B cell (primary cell): ENCODE measurements around the gene NASP. TPM values are rescaled to one million over a fixed set of nuclear protein-coding genes. Genes with fewer than 3 reads are reported as not detected.
A peak's percentile ranks its signal among the peaks of the same experiment; 100 is the strongest.

Experiments
- ATAC-seq: fragments of 200-7000 bp; cut with Tn5 transposase; one replicate; pipeline ENCODE4 v1.10.0; 2021; ENCODE audit warnings: low read depth, mild to moderate bottlenecking, moderate number of reproducible peaks, moderate library complexity
- CTCF ChIA-PET: fragments of 350-600 bp; sonication (Branson Sonifier 250); formaldehyde crosslinking; loops from one replicate; lab custom pipeline; 2021; ENCODE audit warnings: antibody characterized with exemption, inconsistent platforms; lab: Charles Lee
- POLR2A ChIA-PET: fragments of 350-600 bp; sonication (Branson Sonifier 250); formaldehyde crosslinking; loops from one replicate; lab custom pipeline; 2021; ENCODE audit warnings: antibody characterized with exemption; lab: Charles Lee
- DNase-seq: peaks from one replicate; pipeline ENCODE4 v3.0.0; 2013
- H2AFZ ChIP-seq: 2 replicates; pipeline ENCODE4 v1.6.1; 2012; ENCODE audit warnings: mild to moderate bottlenecking, low read depth, low read length; ENCODE audit not compliant: insufficient read depth, poor library complexity, severe bottlenecking
- H3K27ac ChIP-seq, 2 donors: 1 replicate in 1 of 2; 2 replicates in 1 of 2; pipeline ENCODE4 v1.5.1; 2012 to 2013; ENCODE audit warnings: low read length in 2 of 2, mild to moderate bottlenecking in 2 of 2, moderate library complexity in 1 of 2
- H3K27me3 ChIP-seq, 4 experiments: fragments of 200-600 bp in 1 of 4; sonication (generic) in 1 of 4; replicated peaks in 1 of 4; 1 replicate in 2 of 4; 2 replicates in 2 of 4; pipeline versions ENCODE4 v1.6.1 to v1.7.0; 2013 to 2016; ENCODE audit warnings: low read length in 3 of 4, mild to moderate bottlenecking in 2 of 4, mixed read lengths in 1 of 4, moderate library complexity in 1 of 4; ENCODE audit not compliant: insufficient read depth in 4 of 4, control insufficient read depth in 3 of 4; ENCODE audit errors: control extremely low read depth in 1 of 4
- H3K36me3 ChIP-seq, 2 experiments: replicated peaks in 1 of 2; 1 replicate in 1 of 2; 2 replicates in 1 of 2; pipeline versions ENCODE4 v1.6.1 to v1.7.1; 2013; ENCODE audit warnings: low read length in 1 of 2; ENCODE audit not compliant: insufficient read depth in 2 of 2, control insufficient read depth in 1 of 2; ENCODE audit errors: control extremely low read depth in 1 of 2, extremely low read depth in 1 of 2
- H3K4me1 ChIP-seq, 2 donors: fragments of 200-600 bp in 1 of 2; sonication (generic) in 1 of 2; 1 replicate in 1 of 2; 2 replicates in 1 of 2; pipeline versions ENCODE4 v1.5.1 to v1.6.1; 2013 to 2017; ENCODE audit warnings: low read length in 2 of 2; ENCODE audit not compliant: control insufficient read depth in 2 of 2, insufficient read depth in 2 of 2
- H3K4me2 ChIP-seq: replicated peaks from 2 replicates; pipeline ENCODE3; 2012; ENCODE audit warnings: mild to moderate bottlenecking, low read depth, low read length; ENCODE audit not compliant: poor library complexity, severe bottlenecking
- H3K4me3 ChIP-seq, 5 experiments: fragments of 200-600 bp in 1 of 5; sonication (generic) in 1 of 5; 1 replicate in 3 of 5; 2 replicates in 2 of 5; pipeline versions ENCODE4 v1.5.1 to v1.7.0; 2011 to 2016; ENCODE audit warnings: low read length in 4 of 5, mild to moderate bottlenecking in 4 of 5, low read depth in 2 of 5, control low read depth in 1 of 5, moderate library complexity in 1 of 5; ENCODE audit not compliant: insufficient read depth in 1 of 5; ENCODE audit errors: control extremely low read depth in 1 of 5, extremely low read depth in 1 of 5
- H3K79me2 ChIP-seq: fragments of 200-600 bp; sonication (generic); one replicate; pipeline ENCODE4 v1.6.0; 2016; ENCODE audit warnings: low read length; ENCODE audit not compliant: control insufficient read depth, insufficient read depth
- H3K9ac ChIP-seq: fragments of 200-600 bp; sonication (generic); 2 replicates; pipeline ENCODE4 v1.6.1; 2017; ENCODE audit warnings: mild to moderate bottlenecking, low read length, moderate library complexity
- H3K9me3 ChIP-seq, 3 donors: one replicate each; pipeline versions ENCODE4 v1.6.1 to v1.7.1; 2013; ENCODE audit warnings: low read length in 2 of 3; ENCODE audit not compliant: control insufficient read depth in 2 of 3, insufficient read depth in 1 of 3; ENCODE audit errors: control extremely low read depth in 1 of 3
- H4K20me1 ChIP-seq: 2 replicates; pipeline ENCODE4 v1.6.0; 2012; ENCODE audit warnings: mild to moderate bottlenecking, low read length; ENCODE audit not compliant: insufficient read depth, control insufficient read depth, poor library complexity, severe bottlenecking
- H3K27ac Mint-ChIP-seq: one replicate; pipeline ENCODE4 v1.8.0; 2021; ENCODE audit warnings: mixed read lengths
- H3K27me3 Mint-ChIP-seq: one replicate; pipeline ENCODE4 v1.8.0; 2021; ENCODE audit warnings: mixed read lengths
- H3K4me1 Mint-ChIP-seq: one replicate; pipeline ENCODE4 v1.8.0; 2021; ENCODE audit warnings: mixed read lengths
- H3K4me3 Mint-ChIP-seq: one replicate; pipeline ENCODE4 v1.8.0; 2021; ENCODE audit warnings: mixed read lengths
- H3K9me3 Mint-ChIP-seq: one replicate; pipeline ENCODE4 v1.8.0; 2022; ENCODE audit warnings: mixed read lengths; ENCODE audit not compliant: insufficient read depth
- EZH2 ChIP-seq: IDR thresholded peaks from 2 replicates; pipeline ENCODE4 v1.6.1; 2012; ENCODE audit warnings: borderline replicate concordance, low read depth, mild to moderate bottlenecking, moderate library complexity, low read length; ENCODE audit not compliant: insufficient read depth, poor library complexity, severe bottlenecking
- WGBS: methylation state at CpG from one replicate; pipeline ENCODE4 v1.1.5; 2013; ENCODE audit warnings: missing lambda C conversion rate; ENCODE audit not compliant: insufficient coverage; 5-methylcytosine and 5-hydroxymethylcytosine counted together
- intact Hi-C: fragments of 100-400 bp; cut with micrococcal nuclease; formaldehyde crosslinking; loops from one replicate; pipeline ENCODE4 v1.10.0; 2022
- polyA plus RNA-seq: library from polyadenylated mRNA; depleted of rRNA; stranded (reverse); fragments of >200 nt; gene quantifications from 2 replicates; pipeline ENCODE4 v1.2.3, GENCODE V29; 2012
- total RNA-seq, 2 donors: library from RNA; stranded (reverse); fragments of 120-200 nt in 1 of 2; gene quantifications; 1 replicate in 1 of 2; 2 replicates in 1 of 2; pipeline versions ENCODE4 v1.2.3 to v1.2.4, GENCODE V29; 2013 to 2022
- TF ChIP-seq, protein P1 (sequence below): fragments of 200-600 bp; IDR thresholded peaks from one replicate; pipeline ENCODE4 v1.8.0; 2022; ENCODE audit warnings: antibody characterized with exemption, mild to moderate bottlenecking

Gene NASP
- total and polyA plus RNA-seq, 2 donors (not counting 1 experiment from before 2014, with no cell fraction given) = 61.0 to 151 TPM

DNA sequence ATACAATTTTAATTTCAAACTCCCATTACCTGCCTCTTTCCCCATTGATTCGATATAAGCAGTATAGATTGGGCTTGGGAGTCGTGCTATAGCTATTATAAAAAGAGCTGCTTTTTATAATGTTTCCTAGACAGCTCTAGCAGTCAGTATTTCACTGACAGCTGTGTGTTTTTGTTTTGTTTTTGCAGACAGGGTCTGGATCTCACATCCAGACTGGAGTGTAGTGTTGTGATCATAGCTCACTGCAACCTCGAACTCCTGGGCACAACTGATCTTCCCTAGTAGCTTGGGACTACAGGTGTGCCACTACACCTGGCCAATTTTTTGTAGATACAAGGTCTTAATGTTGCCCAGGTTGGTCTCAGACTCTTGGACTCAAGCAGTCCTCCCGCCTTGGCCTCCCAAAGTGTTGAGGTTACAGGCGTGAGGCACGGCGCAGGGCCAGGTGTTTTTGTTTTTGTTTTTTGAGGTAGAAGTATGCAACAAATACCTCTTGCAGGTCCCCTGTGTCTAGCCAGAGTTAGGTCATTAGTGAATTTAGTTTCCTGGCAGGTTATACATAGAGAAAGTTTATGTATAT, 1.7 kb downstream of the NASP start:
- Mint-ChIP-seq H3K4me1 (peaks cover 52% of the 10 kb centered on the region), H3K27ac (peak overlapping the region; percentile 91), H3K9me3 (no peaks in the 10 kb centered on the region), H3K4me3 (peak overlapping the region; percentile 99), H3K27me3 (no peaks in the 10 kb centered on the region)
- Histone ChIP-seq H3K79me2 (peaks cover 64% of the 10 kb centered on the region), H3K9me3 (peaks cover 0 to 10% (median 0%) of the 10 kb centered on the region in 3 donors), H3K9ac (peak overlapping the region; percentile 92), H3K27ac (peak overlapping the region in 1 of 2 donors; percentile 80), H2AFZ (no peak overlapping the region), H3K27me3 (no peaks in the 10 kb centered on the region), H3K4me2 (peak overlapping the region; percentile 89), H3K36me3 (no peaks in the 10 kb centered on the region), H4K20me1 (peaks cover 55% of the 10 kb centered on the region), H3K4me1 (peaks cover 42 to 58% of the 10 kb centered on the region in 2 donors), H3K4me3 (peak overlapping the region; percentile 82 to 100 (median 95))
- ChIA-PET POLR2A (interaction anchor here (0.7 to 4.1 kb wide), 5 partner anchors 23 to 718 kb away, joined by 5 to 31 read pairs (median 7); partner anchors contain the start of genes LRRC41, MUTYH, PRDX1 and TOE1), CTCF (interaction anchor here (0.6 to 1.5 kb wide), 4 partner anchors 15 to 103 kb away, joined by 3 to 4 read pairs (median 4); partner anchors contain the start of gene PRDX1)
- ATAC-seq (no peak), DNase-seq (no peak)
- TF ChIP-seq, protein P1, sequence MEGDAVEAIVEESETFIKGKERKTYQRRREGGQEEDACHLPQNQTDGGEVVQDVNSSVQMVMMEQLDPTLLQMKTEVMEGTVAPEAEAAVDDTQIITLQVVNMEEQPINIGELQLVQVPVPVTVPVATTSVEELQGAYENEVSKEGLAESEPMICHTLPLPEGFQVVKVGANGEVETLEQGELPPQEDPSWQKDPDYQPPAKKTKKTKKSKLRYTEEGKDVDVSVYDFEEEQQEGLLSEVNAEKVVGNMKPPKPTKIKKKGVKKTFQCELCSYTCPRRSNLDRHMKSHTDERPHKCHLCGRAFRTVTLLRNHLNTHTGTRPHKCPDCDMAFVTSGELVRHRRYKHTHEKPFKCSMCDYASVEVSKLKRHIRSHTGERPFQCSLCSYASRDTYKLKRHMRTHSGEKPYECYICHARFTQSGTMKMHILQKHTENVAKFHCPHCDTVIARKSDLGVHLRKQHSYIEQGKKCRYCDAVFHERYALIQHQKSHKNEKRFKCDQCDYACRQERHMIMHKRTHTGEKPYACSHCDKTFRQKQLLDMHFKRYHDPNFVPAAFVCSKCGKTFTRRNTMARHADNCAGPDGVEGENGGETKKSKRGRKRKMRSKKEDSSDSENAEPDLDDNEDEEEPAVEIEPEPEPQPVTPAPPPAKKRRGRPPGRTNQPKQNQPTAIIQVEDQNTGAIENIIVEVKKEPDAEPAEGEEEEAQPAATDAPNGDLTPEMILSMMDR = no peak
- no peak for TF ChIP-seq EZH2
- intact Hi-C loops = no loop called here
- WGBS = 49% methylated on average over 5 of the region's 7 CpGs

DNA sequence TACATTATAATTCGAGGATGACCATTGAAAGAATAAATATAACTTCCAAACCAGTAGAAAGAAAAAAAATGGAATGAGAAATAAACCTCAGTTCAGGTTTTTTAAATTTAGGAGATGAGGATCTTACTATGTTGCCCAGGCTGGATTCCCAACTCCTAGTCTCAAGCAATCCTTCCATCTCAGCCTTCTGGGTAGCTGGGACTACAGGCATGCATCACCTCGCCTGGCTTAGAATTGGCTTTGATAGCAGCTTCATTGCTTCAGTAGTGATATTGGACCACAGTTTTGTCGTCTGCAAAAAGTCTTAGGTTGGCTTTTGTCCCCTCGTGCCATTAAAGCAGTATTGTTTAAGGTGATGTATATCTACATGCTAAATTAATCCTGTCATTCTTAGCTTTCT, 2.9 kb downstream of the NASP start:
- peak overlapping the region in 1 of 5 experiments; percentile 53 for H3K4me3 ChIP-seq
- H3K4me3 Mint-ChIP-seq = peak overlapping the region; percentile 99
- ChIA-PET CTCF (interaction anchor here (0.6 to 1.5 kb wide), 4 partner anchors 19 to 74 kb away, joined by 3 to 6 read pairs (median 4); partner anchors contain the start of gene PRDX1), POLR2A (interaction anchor here (0.7 kb wide), 1 partner anchor 21 kb away, joined by 11 read pairs; no protein-coding TSS in a partner anchor)
- H3K27ac ChIP-seq = peak overlapping the region; percentile 46 to 80
- H3K27ac Mint-ChIP-seq = peak overlapping the region; percentile 83
- H3K4me2 ChIP-seq = peak overlapping the region; percentile 89
- TF ChIP-seq, protein P1 = no peak
- TF ChIP-seq EZH2 = no peak
- peaks cover 75% of the 10 kb centered on the region for H3K79me2 ChIP-seq
- H3K4me1 ChIP-seq = peaks cover 42 to 55% of the 10 kb centered on the region in 2 donors
- DNase-seq (no peak), ATAC-seq (no peak)
- peaks cover 0 to 10% (median 0%) of the 10 kb centered on the region in 3 donors for H3K9me3 ChIP-seq
- no peaks in the 10 kb centered on the region for H3K27me3 ChIP-seq
- peaks cover 0 to 8% of the 10 kb centered on the region in 2 experiments for H3K36me3 ChIP-seq
- H2AFZ ChIP-seq = no peak overlapping the region
- WGBS = 80% methylated on average over 1 of the region's 4 CpGs
- no peaks in the 10 kb centered on the region for H3K9me3 Mint-ChIP-seq
- peaks cover 62% of the 10 kb centered on the region for H4K20me1 ChIP-seq
- H3K9ac ChIP-seq = no peak overlapping the region
- intact Hi-C loops = no loop called here
- H3K27me3 Mint-ChIP-seq = no peaks in the 10 kb centered on the region
- peaks cover 57% of the 10 kb centered on the region for H3K4me1 Mint-ChIP-seq
